Measurements from ENCODE around the gene GPR107. TPM values are rescaled to one million over a fixed set of nuclear protein-coding genes. Genes with fewer than 3 reads are reported as not detected.

The GPR107 gene
- total and polyA plus RNA-seq, 2 experiments from 2014 or later, result 10.6 to 25.6 TPM

DNA sequence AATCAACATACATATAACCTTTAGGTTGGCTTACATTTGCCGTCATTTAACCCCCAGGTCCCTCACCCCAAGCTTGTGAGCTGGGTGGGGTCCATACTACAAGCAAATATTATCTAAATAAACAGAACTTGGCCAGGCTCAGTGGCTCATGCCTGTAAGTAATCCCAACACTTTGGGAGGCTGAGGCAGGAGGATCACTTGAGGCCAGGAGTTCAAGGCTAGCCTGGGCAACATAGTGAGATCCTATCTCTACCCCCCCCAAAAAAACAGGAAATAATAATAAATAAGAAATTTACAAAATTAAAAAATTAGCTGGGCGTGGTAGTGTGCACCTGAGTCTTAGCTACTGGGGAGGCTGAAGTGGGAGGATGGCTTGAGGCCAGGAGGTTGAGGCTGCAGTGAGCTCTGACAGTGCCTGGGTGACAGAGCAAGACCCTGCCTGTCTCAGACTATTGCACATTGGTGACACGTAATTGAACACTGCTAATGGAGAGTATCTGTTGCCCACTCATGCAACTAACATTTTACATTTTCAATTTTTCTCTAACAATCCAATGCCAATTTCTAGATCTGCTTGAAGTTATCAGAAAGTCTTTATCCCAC is 29.6 kb upstream of the GPR107 start:
- Histone ChIP-seq H3K27ac (no peak overlapping the region), H3K4me3 (no peak overlapping the region), H3K4me2 (no peak overlapping the region), H4K20me1 (ENCODE audit: insufficient read depth, poor library complexity, severe bottlenecking) (no peaks in the 10 kb centered on the region), H3K79me2 (peaks cover 90% of the 10 kb centered on the region), H3K9me2 (replicated peaks; ENCODE audit: insufficient read depth) (no peaks in the 10 kb centered on the region), H3K4me1 (ENCODE audit: insufficient read depth) (peaks cover 14% of the 10 kb centered on the region), H3K9me3 (ENCODE audit: low read depth) (no peaks in the 10 kb centered on the region), H3K36me3 (replicated peaks; ENCODE audit: insufficient read depth, low read depth) (no peaks in the 10 kb centered on the region), H2AFZ (no peak overlapping the region), H3K27me3 (no peaks in the 10 kb centered on the region)
- no peak for DNase-seq (ENCODE audit: low spot score)
- 85% methylated on average over 3 of the region's 3 CpGs for WGBS (ENCODE audit: low lambda C conversion rate, missing lambda C conversion rate)
- TF ChIP-seq, protein P1, sequence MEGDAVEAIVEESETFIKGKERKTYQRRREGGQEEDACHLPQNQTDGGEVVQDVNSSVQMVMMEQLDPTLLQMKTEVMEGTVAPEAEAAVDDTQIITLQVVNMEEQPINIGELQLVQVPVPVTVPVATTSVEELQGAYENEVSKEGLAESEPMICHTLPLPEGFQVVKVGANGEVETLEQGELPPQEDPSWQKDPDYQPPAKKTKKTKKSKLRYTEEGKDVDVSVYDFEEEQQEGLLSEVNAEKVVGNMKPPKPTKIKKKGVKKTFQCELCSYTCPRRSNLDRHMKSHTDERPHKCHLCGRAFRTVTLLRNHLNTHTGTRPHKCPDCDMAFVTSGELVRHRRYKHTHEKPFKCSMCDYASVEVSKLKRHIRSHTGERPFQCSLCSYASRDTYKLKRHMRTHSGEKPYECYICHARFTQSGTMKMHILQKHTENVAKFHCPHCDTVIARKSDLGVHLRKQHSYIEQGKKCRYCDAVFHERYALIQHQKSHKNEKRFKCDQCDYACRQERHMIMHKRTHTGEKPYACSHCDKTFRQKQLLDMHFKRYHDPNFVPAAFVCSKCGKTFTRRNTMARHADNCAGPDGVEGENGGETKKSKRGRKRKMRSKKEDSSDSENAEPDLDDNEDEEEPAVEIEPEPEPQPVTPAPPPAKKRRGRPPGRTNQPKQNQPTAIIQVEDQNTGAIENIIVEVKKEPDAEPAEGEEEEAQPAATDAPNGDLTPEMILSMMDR (IDR thresholded peaks at IDR 0.05; ENCODE audit: poor library complexity), result no peak
- TF ChIP-seq EZH2phosphoT487 (IDR thresholded peaks at IDR 0.05; ENCODE audit: low read depth, severe bottlenecking, unreplicated experiment) (no peak), EZH2 (IDR thresholded peaks at IDR 0.05; ENCODE audit: borderline replicate concordance) (no peak)

DNA sequence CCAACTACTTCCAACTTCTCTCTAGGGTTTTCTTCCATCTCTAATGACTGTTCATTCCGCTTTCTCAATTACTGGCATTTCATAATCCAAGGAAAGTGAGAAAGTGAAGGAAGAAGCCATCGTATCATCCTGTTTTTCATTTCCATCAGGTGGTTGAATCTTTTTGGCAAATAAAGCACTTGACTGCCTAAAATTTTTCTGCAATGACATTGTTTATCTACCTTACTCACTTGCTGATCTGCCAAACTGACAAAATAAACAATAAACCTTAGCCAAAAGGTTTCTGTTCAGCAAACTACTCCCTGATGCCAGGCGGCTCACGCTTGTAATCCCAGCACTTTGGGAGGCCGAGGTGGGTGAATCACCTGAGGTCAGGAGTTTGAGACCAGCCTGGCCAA is 29.1 kb upstream of the GPR107 start:
- Histone ChIP-seq H3K79me2 (peaks cover 92% of the 10 kb centered on the region), H3K4me2 (no peak overlapping the region)

DNA sequence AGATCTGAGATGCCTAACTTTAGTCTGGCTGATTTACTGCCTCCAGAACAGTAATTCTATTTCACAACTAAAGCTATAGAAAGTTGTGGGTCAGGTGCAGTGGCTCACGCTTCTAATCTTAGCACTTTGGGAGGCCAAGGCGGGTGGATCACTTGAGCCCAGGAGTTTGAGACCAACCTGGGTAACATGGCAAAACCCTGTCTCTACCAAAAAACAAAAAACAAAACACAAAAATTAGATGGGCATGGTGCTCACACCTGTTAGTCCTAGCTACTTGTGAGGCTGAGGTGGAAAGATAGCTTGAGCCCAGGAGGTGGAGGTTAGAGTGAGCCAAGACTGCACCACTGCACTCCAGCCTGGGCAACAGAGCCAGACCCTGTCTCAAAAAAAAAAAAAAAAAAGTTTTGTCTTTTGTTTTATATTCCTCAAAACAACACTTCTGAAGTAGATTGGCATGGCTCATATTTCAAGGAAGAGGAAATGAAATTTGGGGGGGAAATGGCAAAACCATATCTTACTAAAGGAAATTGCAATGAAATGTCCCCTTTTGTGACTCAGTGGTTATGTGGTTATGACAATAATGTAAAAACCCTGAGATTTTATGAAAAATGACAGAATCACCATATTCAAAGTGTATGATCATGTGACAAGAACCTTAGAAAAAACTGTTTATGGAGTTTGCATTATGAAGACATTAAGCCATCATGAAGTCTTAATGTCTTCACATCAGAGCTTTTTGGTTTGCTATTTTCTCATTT is 26.9 kb upstream of the GPR107 start:
- Histone ChIP-seq H3K4me1 (ENCODE audit: insufficient read depth) (peaks cover 16% of the 10 kb centered on the region), H3K4me3 (no peak overlapping the region), H4K20me1 (ENCODE audit: insufficient read depth, poor library complexity, severe bottlenecking) (peaks cover 4% of the 10 kb centered on the region), H3K9me2 (replicated peaks; ENCODE audit: insufficient read depth) (no peaks in the 10 kb centered on the region), H3K27me3 (no peaks in the 10 kb centered on the region), H3K27ac (no peak overlapping the region), H3K36me3 (replicated peaks; ENCODE audit: insufficient read depth, low read depth) (no peaks in the 10 kb centered on the region), H2AFZ (no peak overlapping the region), H3K79me2 (peaks cover 95% of the 10 kb centered on the region), H3K4me2 (no peak overlapping the region), H3K9me3 (ENCODE audit: low read depth) (no peaks in the 10 kb centered on the region)
- TF ChIP-seq, protein P1 (IDR thresholded peaks at IDR 0.05; ENCODE audit: poor library complexity), result no peak
- TF ChIP-seq EZH2 (IDR thresholded peaks at IDR 0.05; ENCODE audit: borderline replicate concordance), result no peak
- TF ChIP-seq EZH2phosphoT487 (IDR thresholded peaks at IDR 0.05; ENCODE audit: low read depth, severe bottlenecking, unreplicated experiment), result no peak
- WGBS (ENCODE audit: low lambda C conversion rate, missing lambda C conversion rate), result 91% methylated on average over 2 of the region's 2 CpGs
- DNase-seq (ENCODE audit: low spot score), result no peak

More for the DNA sequence above, 29.1 kb upstream of the GPR107 start:
- no peaks in the 10 kb centered on the region for H4K20me1 ChIP-seq (ENCODE audit: insufficient read depth, poor library complexity, severe bottlenecking)
- WGBS (ENCODE audit: low lambda C conversion rate, missing lambda C conversion rate), result 88% methylated on average over 5 of the region's 5 CpGs
- no peaks in the 10 kb centered on the region for H3K36me3 ChIP-seq (replicated peaks; ENCODE audit: insufficient read depth, low read depth)
- H3K4me3 ChIP-seq, result no peak overlapping the region
- H3K9me2 ChIP-seq (replicated peaks; ENCODE audit: insufficient read depth), result no peaks in the 10 kb centered on the region
- no peak for TF ChIP-seq EZH2 (IDR thresholded peaks at IDR 0.05; ENCODE audit: borderline replicate concordance)
- TF ChIP-seq EZH2phosphoT487 (IDR thresholded peaks at IDR 0.05; ENCODE audit: low read depth, severe bottlenecking, unreplicated experiment), result no peak
- TF ChIP-seq, protein P1 (IDR thresholded peaks at IDR 0.05; ENCODE audit: poor library complexity), result no peak
- peaks cover 16% of the 10 kb centered on the region for H3K4me1 ChIP-seq (ENCODE audit: insufficient read depth)
- H3K27me3 ChIP-seq, result no peaks in the 10 kb centered on the region
- H3K27ac ChIP-seq, result no peak overlapping the region
- no peak for DNase-seq (ENCODE audit: low spot score)
- H2AFZ ChIP-seq, result no peak overlapping the region
- no peaks in the 10 kb centered on the region for H3K9me3 ChIP-seq (ENCODE audit: low read depth)

Measured in hepatocyte (in vitro differentiated cells).